HL-60 (cell line): ENCODE measurements around the gene BCAN.

Source experiments
- POLR2AphosphoS5 ChIP-seq: IDR thresholded peaks from 2 replicates; pipeline ENCODE4 v1.6.1; 2012; ENCODE audit warnings: low read depth
- TF ChIP-seq, protein P1 (sequence below): IDR thresholded peaks from one replicate; pipeline ENCODE4 v1.5.1; 2011; ENCODE audit warnings: low read length, control low read depth, inconsistent platforms; ENCODE audit not compliant: insufficient read depth

GRCh38 chr1:156698995-156699394, 57.1 kb downstream of the BCAN start:
- TF ChIP-seq, protein P1, sequence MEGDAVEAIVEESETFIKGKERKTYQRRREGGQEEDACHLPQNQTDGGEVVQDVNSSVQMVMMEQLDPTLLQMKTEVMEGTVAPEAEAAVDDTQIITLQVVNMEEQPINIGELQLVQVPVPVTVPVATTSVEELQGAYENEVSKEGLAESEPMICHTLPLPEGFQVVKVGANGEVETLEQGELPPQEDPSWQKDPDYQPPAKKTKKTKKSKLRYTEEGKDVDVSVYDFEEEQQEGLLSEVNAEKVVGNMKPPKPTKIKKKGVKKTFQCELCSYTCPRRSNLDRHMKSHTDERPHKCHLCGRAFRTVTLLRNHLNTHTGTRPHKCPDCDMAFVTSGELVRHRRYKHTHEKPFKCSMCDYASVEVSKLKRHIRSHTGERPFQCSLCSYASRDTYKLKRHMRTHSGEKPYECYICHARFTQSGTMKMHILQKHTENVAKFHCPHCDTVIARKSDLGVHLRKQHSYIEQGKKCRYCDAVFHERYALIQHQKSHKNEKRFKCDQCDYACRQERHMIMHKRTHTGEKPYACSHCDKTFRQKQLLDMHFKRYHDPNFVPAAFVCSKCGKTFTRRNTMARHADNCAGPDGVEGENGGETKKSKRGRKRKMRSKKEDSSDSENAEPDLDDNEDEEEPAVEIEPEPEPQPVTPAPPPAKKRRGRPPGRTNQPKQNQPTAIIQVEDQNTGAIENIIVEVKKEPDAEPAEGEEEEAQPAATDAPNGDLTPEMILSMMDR: no peak
- TF ChIP-seq POLR2AphosphoS5: no peak
